GM19099 (cell line): ENCODE data around the gene ACD.

ENCODE experiments used
- POLR2A ChIP-seq: IDR thresholded peaks from 3 replicates; pipeline ENCODE4 v1.6.1; 2011; ENCODE audit warnings: low read depth; ENCODE audit not compliant: insufficient read length; ENCODE audit errors: extremely low read depth

ACD gene

GRCh38 chr16:67657017-67657608 is 2.9 kb downstream of the ACD start:
- TF ChIP-seq POLR2A: no peak

DNA sequence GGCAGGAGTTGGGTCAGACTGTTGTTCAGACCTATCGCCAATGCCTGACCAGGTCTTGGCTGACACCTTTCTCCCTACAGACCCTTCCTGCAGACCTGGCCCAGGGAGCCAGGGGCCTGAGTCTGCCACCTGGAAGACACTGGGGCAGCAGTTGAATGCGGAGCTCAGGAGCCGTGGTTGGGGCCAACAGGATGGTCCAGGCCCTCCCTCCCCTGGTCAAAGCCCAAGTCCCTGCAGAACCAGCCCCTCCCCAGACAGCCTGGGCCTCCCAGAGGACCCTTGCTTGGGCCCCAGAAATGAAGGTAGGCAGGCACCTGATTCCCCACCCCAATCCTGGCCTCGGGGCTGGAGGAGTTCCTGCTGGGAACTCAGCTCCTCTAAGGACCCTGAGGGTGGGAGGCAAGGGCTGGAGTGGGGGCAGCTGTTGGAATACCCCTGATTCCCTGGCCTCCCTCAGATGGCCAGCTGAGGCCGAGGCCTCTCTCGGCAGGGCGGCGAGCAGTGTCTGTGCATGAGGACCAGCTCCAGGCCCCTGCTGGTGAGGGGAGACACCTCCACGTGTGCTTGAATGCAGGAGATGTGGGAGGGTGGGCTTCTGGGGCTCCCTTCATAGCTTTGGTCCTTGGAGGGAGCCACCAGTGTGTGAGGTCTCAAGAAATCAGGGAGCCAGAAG is 3.6 kb downstream of the ACD start:
- no peak for TF ChIP-seq POLR2A

- TF ChIP-seq POLR2A: no peak
Observed at GRCh38 chr16:67655363-67655762, 4.7 kb downstream of the ACD start.

DNA sequence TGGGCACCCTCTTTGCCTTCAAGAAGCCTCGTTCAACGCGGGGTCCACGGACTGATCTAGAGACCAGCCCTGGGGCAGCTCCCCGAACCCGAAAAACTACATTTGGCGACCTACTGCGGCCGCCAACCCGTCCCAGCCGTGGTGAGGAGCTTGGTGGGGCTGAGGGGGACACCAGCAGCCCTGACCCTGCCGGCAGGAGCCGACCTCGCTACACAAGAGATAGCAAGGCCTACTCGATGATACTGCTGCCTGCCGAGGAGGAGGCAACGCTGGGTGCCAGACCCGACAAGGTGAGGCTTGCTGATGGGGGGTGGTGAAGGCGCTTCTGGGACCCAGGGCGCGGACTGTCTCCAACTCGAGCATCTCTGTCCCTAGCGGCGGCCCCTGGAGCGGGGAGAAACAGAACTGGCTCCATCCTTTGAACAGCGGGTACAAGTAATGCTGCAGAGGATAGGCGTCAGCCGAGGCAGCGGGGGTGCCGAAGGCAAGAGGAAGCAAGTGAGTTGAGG is 5.6 kb downstream of the ACD start:
- TF ChIP-seq POLR2A: no peak

DNA sequence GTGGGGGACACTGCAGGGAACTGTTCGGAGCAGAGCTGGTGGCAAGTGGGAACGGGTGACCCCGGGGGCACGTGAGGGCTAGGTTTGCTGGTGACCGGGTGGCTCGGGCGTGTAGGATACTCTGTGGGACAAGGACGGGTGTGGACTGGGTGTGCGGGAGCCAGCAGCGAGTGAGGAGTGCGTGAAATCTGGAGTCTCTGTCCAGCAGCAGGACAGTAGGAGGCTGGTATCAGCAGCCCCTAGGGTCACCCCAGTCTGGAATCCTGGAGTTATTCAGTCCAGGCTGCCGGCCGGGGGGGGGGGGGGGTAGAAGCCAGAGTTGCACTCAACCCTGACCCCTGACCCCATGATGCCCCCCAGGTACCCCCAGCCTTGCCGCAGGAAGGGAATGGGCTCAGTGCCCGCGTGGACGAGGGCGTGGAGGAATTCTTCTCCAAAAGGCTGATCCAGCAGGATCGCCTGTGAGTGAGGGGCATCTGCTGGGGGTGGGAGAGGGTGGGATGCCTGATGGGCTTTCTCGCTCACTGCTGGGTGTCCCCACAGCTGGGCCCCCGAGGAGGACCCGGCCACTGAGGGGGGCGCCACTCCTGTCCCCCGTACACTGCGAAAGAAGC is 6.2 kb downstream of the ACD start:
- TF ChIP-seq POLR2A: no peak

GRCh38 chr16:67653128-67653788 is 6.8 kb downstream of the ACD start:
- TF ChIP-seq POLR2A: no peak

DNA sequence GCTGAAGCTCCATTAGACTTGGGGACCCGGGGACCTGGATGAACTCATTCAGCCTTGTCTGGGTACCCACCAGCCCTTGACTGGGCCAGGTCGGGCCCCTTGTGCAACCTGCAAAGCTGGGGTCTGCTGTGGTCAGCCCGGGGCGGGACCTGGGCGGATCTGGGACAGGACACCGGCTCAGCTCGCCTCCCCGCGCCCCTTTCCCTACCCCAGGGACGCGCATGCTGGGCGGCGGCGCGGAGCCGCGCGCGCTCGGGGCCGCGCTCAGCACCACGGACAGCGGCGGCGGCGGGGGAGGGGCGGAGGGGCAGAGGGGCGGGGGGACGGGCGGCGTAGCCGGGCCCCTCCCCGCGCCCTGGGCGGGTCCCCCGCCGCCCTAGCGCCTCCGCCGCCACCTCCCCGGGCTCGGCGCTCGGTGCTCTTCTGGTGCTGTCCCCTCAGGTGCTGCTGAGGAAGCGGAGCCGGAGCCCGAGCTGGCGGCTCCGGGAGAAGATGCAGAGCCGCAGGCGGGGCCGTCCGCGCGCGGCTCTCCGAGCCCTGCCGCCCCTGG is 7.4 kb downstream of the ACD start:
- TF ChIP-seq POLR2A: no peak

DNA sequence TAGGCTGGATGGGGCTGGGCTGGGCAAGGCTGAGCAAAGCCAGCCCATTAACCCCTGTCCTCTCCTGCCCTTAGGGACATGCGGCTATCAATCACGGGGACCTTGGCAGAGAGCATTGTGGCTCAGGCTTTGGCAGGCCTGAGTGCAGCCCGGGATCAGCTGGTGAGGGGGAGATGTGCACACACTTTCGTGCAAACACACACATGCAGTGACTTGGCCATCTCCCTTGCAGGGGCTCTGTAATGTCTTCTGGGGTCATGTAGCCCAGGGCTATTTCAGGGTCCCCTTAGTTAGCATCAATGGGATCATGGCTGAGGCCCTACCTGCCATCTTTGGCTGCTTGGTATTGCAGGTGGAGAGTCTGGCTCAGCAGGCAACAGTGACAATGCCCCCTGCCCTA is 8.2 kb downstream of the ACD start:
- no peak for TF ChIP-seq POLR2A

- no peak for TF ChIP-seq POLR2A
Observed at GRCh38 chr16:67651039-67651438, 9.0 kb downstream of the ACD start.

DNA sequence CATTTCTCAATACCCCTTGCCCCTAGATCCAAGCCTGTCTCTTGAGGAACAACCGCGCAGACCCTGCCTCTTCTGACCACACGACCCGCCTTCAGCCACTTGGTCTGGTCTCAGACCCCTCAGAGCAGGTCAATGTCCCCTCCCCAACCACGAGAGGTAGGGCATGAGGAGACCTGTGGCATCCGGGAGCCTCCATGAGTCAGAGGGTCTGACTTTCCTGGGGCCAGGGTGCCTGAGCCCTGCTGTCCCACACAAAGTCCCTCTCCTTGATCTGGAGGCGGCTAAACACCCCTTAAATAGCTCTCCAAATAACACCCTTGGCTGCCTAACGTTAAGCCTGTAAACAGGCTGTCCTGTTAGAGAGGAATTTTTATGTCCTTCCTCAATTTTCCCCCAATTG is 10.0 kb downstream of the ACD start:
- no peak for TF ChIP-seq POLR2A

DNA sequence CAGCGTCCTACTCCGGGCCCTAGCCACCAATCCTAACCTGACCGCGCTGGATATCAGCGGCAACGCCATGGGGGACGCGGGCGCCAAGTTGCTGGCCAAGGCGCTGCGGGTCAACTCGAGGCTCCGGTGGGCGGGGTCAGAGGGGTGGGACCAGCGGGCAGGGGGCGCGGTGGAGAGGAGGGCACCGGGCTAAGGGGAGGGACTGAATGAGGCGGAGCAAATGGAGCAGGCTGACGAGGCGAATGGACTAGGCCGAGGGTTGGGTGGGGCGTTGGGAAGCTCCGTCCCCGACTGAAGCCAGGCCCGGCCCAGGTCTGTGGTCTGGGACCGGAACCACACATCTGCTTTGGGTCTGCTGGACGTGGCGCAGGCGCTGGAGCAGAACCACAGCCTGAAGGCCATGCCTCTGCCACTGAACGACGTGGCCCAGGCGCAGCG is 10.5 kb downstream of the ACD start:
- TF ChIP-seq POLR2A: no peak

DNA sequence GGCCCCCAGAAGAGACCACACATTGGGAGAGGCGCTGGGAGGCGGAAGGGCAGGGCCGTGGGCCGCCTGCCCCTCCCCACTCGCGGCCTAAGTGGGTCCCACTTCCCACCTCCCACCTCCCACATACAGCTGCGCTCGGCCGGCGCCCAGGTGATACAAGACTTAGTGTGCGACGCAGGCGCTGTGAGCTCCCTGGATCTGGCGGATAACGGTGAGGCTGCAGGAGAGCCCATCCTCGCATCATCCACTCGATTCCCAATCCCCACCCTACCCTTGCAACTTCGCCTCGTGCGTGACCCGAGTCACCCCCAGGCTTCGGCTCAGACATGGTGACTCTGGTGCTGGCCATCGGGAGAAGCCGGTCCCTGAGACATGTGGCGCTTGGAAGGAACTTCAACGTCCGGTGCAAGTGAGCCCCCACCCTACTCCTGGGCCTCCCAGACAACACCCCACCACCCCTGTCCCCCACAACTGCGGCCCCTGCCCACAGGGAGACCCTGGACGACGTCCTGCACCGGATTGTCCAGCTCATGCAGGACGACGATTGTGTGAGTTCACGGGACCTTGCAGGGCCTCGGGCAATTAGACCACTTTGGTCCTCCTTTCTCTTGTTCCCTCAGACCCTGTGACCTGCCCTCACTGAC is 11.2 kb downstream of the ACD start:
- no peak for TF ChIP-seq POLR2A

DNA sequence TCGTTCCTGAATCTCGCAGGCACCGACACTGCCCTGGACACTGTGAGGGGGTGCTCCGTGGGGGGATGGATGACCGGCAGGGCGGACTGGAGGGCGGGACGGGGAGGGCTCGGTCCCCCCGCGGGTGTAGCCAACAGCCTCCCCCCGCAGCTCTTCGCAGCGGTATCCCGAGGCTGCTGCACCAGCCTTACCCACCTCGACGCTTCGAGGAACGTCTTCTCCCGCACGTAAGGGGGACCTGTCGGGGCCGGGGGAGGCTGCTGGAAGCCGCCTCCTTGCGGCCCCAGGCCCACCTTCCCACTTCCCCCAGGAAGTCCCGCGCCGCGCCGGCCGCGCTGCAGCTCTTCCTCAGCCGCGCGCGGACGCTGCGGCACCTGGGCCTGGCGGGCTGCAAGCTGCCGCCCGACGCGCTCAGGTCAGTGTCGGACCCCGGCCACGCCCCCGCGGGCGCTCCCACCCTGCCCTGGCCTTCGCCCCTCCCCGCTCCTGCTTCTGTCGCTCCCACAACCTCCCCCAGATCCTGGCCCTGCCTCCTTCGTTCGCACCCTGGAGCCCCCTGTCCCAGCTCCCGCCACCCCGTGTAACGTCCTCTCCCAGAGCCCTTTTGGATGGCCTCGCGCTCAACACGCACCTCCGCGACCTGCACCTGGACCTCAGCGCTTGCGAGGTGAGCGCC is 11.8 kb downstream of the ACD start:
- no peak for TF ChIP-seq POLR2A

GRCh38 chr16:67647681-67648080 is 12.4 kb downstream of the ACD start:
- no peak for TF ChIP-seq POLR2A
